Stimulated activated CD4-positive, alpha-beta T cell treated with anti-CD3 and anti-CD28 coated beads, Interleukin-15, amount 100 ng/mL, for 1 hour (primary cell): ENCODE results near the gene TEDC2.
"Not testable (repeated sequence)": the region's sequence is repeated elsewhere in the genome, so short reads cannot be mapped to it uniquely, and the experiment has no call there.

Experiments
- DNase-seq, 2 donors: peaks; one replicate each; pipeline ENCODE4 v3.0.0-alpha.2; 2020; ENCODE audit warnings: low read depth in 1 of 2, low spot score in 1 of 2

Gene TEDC2

GRCh38 chr16:2476345-2476720 lies 16.4 kb downstream of the TEDC2 start:
- DNase-seq, result no peak

GRCh38 chr16:2476741-2477140 lies 16.8 kb downstream of the TEDC2 start:
- no peak for DNase-seq

- no peak for DNase-seq
Observed at GRCh38 chr16:2477327-2477726, 17.4 kb downstream of the TEDC2 start.

- DNase-seq, result no peak
Observed at GRCh38 chr16:2478279-2478678, 18.4 kb downstream of the TEDC2 start.

- DNase-seq, result not testable (repeated sequence)
Observed at GRCh38 chr16:2479996-2480395, 20.1 kb downstream of the TEDC2 start.

GRCh38 chr16:2480948-2481347 lies 21.0 kb downstream of the TEDC2 start:
- DNase-seq, result no peak

- no peak for DNase-seq
Observed at GRCh38 chr16:2481676-2482075, 21.8 kb downstream of the TEDC2 start.

GRCh38 chr16:2482249-2482648 lies 22.3 kb downstream of the TEDC2 start:
- no peak for DNase-seq

GRCh38 chr16:2482708-2483534 lies 23.0 kb downstream of the TEDC2 start:
- DNase-seq, result no peak

GRCh38 chr16:2483939-2484897 lies 24.3 kb downstream of the TEDC2 start:
- no peak for DNase-seq

- DNase-seq, result no peak
Observed at GRCh38 chr16:2484898-2485508, 25.1 kb downstream of the TEDC2 start.

- DNase-seq, result no peak
Observed at GRCh38 chr16:2485811-2486507, 26.1 kb downstream of the TEDC2 start.

GRCh38 chr16:2486645-2487516 lies 27.0 kb downstream of the TEDC2 start:
- DNase-seq, result peak; percentile 61 to 63

GRCh38 chr16:2487517-2487842 lies 27.6 kb downstream of the TEDC2 start:
- no peak for DNase-seq

- no peak for DNase-seq
Observed at GRCh38 chr16:2487903-2488531, 28.1 kb downstream of the TEDC2 start.

GRCh38 chr16:2489581-2489980 lies 29.7 kb downstream of the TEDC2 start:
- DNase-seq, result no peak

- no peak for DNase-seq
Observed at GRCh38 chr16:2490190-2491105, 30.5 kb downstream of the TEDC2 start.

GRCh38 chr16:2492292-2492691 lies 32.4 kb downstream of the TEDC2 start:
- no peak for DNase-seq

- DNase-seq, result no peak
Observed at GRCh38 chr16:2493605-2494004, 33.7 kb downstream of the TEDC2 start.
